Measurements from ENCODE around the gene SUPT3H.

Gene SUPT3H

DNA sequence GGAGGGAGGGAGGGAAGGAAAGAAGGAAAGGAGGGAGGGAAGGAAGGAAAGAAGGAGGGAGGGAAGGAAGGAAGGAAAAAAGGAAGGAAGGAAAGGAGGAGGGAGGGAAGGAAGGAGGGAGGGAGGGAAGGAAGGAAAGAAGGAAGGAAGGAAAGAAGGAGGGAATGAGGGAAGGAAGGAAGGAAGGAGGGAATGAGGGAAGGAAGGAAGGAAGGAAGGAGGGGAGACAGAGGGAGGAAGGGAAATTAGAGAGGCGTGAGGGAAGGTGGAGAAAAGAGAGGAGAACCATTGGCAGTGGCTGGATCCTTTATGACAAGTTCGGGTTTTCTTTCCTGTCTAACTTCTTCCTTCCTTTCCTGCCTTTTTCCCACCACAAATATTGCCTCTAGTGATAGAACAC, 22.3 kb upstream of the SUPT3H start:
- DNase-seq: no peak
- in situ Hi-C loops (cut with MboI; ENCODE audit: low pct_unique_long_range_greater_than_20kb, low sequenced_read_pairs): loop anchor here (25.0 kb wide), 1 partner anchor 738 kb away; no protein-coding TSS in a partner anchor

DNA sequence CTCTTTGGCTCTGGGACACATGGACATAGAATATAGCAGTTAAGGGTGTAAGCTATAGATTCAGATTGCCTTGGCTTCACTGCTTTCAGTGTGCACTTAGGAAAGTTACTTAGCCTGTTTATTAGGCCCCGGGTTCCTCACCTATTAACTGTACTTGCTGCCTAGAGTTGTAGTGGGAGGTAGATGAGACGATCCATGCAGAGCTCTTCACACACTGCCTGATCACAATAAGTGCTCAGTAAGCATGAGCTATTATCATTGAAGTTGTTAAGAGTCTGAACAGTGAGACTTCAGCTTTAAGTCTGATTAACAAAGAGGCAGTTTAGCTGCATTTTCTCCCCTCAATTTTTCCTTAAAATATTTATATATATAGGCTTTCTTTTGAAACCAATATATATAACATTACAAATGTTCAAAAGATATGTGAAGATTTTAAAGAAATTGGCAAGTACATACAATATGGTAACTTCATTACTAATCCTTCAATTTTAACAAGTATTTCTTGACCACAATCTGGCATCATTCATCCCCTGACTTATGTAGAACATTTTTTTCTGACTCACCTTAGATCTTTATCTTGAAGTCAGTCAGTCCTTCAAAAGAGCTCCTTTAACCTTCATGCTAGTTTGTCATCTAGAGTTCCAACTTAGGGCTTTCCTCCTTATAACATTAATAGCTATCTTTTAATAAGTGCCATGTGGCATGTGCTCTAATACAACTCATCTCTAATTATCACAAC, 20.5 kb upstream of the SUPT3H start:
- in situ Hi-C loops (cut with MboI; ENCODE audit: low pct_unique_long_range_greater_than_20kb, low sequenced_read_pairs): no loop called here
- DNase-seq: no peak

DNA sequence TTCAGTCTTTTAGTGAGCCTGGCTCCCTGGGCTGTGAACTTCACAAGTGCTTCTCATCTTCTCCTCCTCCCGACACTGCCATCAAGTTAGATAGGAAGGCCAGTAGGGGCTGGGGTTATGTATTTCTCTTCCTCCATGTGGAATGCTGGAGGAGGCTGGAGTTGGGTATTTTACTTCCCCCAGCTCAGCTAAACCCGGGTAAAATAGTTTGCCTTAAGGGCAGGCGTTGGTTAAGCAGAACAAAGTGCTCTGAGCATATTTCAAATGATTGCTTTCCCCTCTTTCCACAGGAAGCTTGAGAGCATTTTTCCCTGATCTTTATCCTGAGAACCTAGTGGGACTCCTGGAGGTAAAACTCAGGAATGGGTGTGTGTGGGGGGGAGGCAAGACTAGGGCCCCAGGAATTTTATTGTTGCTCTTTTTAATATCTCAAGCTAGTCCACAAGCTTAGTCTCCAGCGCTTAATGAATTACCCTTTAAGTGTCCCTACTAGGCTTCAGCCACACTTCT, 16.9 kb upstream of the SUPT3H start:
- in situ Hi-C loops (cut with MboI; ENCODE audit: low pct_unique_long_range_greater_than_20kb, low sequenced_read_pairs): no loop called here
- no peak for DNase-seq

DNA sequence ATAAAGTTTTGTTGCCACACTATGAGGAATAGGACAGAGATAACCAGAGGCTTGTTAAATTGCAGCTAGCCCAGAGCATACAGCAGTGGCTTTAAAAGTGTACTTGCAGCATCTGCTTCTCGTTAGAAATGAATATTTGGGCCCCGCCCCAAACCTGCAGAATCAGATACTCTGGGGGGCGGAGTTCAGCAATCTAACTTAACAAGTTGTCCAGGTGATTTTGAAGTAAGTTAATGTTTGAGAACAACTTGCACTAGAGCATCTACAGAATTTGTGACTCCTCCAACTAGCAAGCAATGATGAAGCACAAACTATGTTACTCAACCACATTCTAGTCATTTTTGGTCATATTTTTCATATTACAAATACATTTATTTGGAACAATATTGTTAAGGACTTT, 10.6 kb upstream of the SUPT3H start:
- DNase-seq: no peak
- in situ Hi-C loops (cut with MboI; ENCODE audit: low pct_unique_long_range_greater_than_20kb, low sequenced_read_pairs): no loop called here

DNA sequence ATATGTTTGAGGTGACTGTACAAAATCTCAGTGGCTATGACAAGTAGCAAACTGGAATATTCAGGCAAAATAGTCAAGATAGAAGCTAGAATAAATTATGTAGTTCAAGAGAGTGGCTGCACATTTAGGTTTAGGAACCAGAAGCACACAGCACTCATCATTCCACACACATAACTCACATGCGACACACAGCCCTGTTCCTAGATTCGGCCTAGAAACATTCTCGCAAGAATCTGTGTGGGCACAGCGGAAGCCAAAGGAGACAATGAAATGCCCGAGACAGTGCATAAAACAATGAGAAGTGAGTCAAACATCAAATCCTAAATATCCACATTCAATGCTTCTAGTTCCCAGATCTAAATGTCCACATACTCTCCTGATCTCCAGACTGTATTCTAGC, 9.5 kb upstream of the SUPT3H start:
- DNase-seq: no peak
- in situ Hi-C loops (cut with MboI; ENCODE audit: low pct_unique_long_range_greater_than_20kb, low sequenced_read_pairs): no loop called here

DNA sequence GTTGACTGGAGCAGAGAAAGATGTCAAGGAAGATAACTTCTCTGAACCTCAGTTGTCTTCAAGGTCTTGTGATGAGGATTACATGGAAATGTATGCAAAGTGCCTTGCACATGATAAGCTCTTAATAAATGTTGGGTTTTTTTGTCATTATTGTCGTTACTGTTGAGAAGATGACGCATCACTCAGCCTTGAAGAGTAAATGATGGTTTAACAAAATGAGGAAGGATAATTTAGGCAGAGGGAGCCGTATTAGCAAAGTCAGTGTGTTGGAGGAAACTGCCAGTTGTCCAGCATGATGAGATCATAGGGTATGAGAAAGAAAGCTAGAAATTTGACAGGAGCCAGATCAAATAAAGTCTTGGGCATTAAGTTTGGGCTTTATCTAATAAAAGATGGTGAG, 8.8 kb upstream of the SUPT3H start:
- in situ Hi-C loops (cut with MboI; ENCODE audit: low pct_unique_long_range_greater_than_20kb, low sequenced_read_pairs): no loop called here
- no peak for DNase-seq

DNA sequence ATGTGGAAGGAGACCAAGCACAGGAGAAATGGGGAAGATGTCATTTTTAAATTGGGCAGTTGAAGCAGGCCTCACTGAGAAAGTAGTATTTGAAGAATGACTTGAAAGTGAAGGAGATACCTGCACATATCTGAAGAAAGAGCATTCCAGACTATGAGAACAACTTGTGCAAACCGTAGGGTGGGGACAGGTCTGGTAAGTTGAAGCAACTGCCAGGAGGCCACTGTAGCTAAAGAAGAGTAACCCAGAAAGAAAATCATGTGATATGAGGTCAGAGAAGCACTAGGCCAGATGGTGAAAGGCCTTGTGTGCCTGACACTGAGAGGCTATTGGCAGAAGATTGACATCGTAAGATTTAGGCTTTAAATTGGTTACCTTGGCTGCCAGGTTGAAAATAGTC, 4.7 kb upstream of the SUPT3H start:
- in situ Hi-C loops (cut with MboI; ENCODE audit: low pct_unique_long_range_greater_than_20kb, low sequenced_read_pairs): no loop called here
- no peak for DNase-seq

DNA sequence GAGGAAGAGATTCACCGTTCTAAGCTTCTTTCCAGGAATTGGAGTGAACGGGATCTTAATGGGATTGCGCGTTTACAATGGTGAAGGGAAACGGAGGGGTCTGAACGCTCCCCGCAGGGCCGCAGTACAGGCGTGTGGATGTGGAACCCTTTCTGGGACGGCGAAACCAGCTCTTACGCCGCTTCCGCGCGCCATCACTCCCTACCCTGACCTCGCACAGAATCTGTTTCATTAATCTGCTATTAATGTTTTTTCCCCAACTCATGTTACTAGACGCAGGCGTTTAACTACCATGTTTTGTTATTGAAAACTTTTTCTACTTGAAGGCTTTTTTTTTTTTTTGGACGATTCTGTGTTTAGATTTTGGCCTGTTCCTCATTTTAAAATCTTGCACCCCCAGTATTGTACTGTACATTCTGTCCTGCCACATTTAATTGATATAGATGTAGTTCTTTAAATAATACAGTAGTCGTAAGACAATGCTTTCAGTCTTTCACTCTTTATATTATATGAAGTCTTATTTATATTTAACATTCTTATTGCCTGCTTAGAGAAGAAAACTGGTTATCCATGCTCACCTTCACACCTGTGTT, 696 bp upstream of the SUPT3H start:
- DNase-seq: no peak
- in situ Hi-C loops (cut with MboI; ENCODE audit: low pct_unique_long_range_greater_than_20kb, low sequenced_read_pairs): no loop called here

DNA sequence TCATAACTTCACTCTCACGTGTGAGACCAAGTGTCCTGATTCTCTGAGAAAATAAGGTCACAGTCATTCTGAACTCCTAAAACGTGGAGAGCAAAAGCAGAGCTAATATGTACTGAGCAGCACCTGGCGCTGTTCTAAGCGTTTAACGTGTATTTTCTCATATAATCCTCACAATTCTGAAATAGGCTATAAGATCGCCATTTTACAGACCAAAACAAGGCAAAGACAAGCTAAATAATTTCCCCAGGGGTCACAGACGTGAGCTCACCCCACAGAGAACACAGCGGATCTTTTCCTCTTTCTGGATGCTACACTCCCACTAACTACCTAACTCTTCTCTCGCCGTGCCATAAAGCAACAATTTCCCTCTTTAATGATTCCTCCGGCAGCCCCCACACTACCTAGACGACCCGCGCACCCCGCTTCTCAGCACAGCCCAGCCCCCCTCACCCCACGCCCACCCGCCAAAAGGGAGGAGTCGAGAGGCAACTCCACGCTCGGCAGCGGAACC, 636 bp downstream of the SUPT3H start:
- no peak for DNase-seq
- in situ Hi-C loops (cut with MboI; ENCODE audit: low pct_unique_long_range_greater_than_20kb, low sequenced_read_pairs): no loop called here

DNA sequence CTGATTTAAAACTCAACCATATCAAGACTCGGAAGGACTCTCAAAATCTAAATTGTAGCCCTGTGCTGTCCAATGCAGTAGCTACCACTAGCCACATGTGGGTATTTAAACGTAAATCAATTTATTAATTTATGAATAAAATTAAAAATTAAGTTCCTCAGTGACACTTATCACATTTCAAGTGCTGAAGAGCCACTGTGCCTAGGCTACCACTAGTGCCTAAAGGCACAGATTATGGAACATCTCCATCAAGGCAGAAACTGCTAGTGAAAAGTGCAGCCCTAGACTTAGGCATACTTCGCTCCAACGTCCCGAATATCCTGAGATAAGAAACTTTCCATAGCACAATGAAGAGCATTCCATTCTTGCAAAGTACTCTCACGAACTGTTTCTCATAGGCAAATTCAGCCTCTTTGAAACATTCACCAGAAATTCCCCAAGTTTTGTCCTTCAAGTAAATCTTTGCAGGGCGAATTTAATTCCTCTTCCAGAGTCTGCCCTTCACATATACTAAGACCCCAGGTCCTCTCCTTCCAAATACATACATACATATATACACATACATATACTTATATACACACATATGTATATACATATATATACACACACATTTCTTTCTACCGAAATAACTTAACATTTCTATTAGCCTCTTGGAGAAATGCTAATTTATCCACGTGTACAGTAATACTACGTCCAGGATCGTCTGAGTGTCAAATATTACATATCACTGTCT, 1.3 kb downstream of the SUPT3H start:
- in situ Hi-C loops (cut with MboI; ENCODE audit: low pct_unique_long_range_greater_than_20kb, low sequenced_read_pairs): no loop called here
- DNase-seq: no peak

DNA sequence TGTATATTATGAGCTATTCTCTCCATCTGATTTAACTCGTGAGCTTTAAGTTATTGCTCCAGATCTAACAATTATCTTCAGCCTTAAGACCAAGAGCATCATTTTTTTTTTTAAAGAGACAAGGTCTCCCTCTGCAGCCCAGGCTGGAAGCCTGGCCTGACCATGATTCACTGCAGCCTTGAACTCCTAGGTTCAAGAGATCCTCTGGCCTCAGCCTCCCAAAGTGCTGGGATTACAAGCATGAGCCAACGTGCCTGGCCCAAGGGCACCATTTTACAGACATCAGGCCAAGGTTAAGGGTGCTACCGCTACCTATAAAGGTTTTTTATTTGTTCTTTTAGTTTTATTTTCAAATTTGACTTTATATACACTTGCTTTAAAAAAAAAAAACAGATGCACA, 2.3 kb downstream of the SUPT3H start:
- in situ Hi-C loops (cut with MboI; ENCODE audit: low pct_unique_long_range_greater_than_20kb, low sequenced_read_pairs): no loop called here
- no peak for DNase-seq

DNA sequence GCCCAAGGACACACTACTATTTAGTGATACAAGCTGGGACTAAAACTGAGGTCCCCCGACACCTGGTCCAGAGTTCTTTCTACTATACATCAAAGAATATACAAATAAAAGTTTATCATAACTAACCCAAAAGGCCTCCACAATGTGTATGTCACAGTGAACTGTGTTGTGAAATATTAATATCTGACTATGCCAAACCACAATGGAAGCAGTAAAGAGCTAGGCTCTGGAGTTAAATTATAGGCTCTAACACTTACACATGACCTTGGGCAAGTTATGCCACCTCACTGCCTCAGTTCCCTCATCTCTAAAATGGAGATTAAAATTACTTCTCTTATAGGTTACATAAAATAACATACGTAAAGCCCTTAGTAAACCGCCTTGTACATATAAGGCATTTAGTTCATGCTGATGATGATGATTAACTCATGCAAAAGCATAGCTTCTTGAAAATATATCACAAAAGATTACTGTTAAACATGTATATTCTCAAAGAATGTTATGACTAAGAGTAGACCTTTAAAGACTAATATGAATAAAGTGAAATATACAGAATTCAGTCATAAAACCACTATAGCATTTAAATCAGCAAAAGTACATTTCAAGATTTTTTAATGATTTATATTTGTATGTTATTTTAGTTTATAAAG, 5.7 kb downstream of the SUPT3H start:
- no peak for DNase-seq
- in situ Hi-C loops (cut with MboI; ENCODE audit: low pct_unique_long_range_greater_than_20kb, low sequenced_read_pairs): no loop called here

DNA sequence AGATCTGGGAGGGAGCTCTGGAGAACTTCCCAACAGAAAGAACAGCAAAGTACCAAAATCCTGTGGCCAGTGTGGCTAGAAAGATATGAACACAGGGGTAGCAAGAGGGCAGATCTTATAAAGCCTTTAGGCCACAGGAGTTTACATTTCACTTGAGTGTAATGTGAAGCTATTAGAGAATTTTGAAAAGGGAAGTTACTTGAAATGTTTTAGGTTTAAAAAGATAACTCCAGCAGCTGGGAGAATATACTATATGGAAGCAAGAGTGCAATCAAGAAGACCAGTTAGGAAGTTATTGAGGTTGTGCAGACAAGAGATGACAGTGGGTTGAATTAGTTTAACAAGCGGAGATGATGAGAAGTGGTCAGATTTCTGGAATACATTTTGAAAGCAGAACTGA, 7.9 kb downstream of the SUPT3H start:
- DNase-seq: peak; percentile 34
- in situ Hi-C loops (cut with MboI; ENCODE audit: low pct_unique_long_range_greater_than_20kb, low sequenced_read_pairs): no loop called here

DNA sequence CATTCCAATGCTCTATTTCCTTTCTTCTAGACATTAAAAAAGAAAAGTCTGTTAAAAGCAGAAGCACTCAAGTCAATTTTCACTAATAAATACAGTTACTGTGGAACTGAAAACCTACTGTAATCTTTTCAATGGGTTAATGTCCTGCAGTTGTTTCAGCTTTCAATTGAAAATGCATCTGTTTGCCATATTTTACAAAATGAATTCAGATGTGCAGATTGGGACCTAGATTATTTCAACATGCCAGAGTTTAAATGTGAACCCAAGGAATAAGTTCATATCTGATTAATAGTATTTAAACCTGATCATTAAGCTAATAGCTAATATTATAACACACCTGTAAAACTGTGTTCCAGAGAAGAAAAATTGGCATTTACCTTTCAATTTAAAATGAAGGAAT, 9.7 kb downstream of the SUPT3H start:
- in situ Hi-C loops (cut with MboI; ENCODE audit: low pct_unique_long_range_greater_than_20kb, low sequenced_read_pairs): no loop called here
- DNase-seq: no peak

DNA sequence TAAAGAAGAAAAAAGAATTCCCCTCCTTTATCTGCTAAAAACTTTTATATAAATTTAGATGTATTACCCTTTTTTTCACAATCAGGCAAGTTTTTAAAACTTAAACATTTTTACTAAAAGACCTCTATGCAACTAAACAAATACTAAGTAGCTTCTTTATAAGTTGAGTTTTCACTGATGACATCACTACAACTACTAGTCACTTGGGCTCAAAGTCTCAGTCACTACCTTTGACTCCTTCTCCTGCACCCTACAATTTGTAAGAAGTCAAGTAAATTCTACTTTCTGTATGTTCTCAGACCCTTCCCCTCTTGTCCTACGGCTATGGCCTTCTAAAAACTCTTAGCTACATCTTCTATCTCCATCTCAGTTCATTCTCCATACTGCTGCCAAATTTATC, 11.2 kb downstream of the SUPT3H start:
- in situ Hi-C loops (cut with MboI; ENCODE audit: low pct_unique_long_range_greater_than_20kb, low sequenced_read_pairs): no loop called here
- no peak for DNase-seq

DNA sequence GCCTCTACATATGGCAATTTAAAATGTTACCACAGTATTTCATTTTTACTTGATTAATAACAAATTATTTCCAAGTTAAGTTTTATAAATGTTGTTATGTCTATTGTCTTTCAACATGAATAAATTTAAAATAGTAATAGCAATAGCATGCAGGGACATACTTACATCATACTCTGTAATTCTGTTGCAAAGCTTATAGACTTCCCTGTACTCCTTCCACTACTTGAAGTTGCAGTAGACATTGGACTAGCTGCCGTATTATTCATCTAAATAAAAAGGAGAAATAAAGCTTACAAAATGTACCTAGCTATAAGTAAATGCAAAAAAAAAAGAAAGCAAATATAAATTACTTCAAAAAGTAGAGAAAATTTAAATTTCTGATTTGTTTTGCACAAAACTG, 12.7 kb downstream of the SUPT3H start:
- in situ Hi-C loops (cut with MboI; ENCODE audit: low pct_unique_long_range_greater_than_20kb, low sequenced_read_pairs): no loop called here
- DNase-seq: no peak

DNA sequence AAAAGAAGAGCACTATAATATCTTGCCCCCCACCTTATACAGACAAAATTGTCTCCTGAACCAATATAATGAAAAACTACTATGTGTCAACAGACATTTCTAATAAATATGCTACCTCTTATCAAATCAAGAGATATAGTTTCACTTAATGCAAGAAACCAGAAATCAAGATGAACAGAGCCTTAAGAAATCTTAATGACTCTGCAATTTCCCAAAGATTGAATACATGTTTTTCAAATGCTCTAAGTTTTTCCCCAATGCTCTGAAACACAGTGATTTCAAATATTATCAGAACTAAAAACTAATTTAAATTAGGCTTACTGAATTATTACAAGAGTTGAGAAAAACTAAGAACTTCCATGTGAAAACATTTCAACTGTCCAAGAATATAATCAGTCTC, 13.3 kb downstream of the SUPT3H start:
- no peak for DNase-seq
- in situ Hi-C loops (cut with MboI; ENCODE audit: low pct_unique_long_range_greater_than_20kb, low sequenced_read_pairs): no loop called here

DNA sequence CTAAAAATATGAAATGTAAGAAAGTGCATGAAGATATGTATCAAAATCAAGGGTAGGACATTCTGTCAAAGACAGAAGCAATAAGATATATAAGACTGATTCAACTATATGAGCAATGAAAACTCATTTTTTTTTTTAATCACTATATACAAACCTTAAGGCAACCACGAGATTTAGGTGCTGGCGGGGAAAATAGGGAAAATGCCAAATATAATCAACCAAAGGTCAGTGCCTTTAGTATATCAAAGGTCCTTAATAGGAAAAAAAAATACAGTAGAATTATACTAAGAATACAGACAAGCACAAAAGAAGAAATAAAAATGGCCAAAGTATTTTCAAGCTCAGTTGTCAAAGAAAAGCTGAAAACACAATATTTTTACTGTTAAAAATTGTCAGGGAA, 24.1 kb downstream of the SUPT3H start:
- DNase-seq: no peak
- in situ Hi-C loops (cut with MboI; ENCODE audit: low pct_unique_long_range_greater_than_20kb, low sequenced_read_pairs): no loop called here

DNA sequence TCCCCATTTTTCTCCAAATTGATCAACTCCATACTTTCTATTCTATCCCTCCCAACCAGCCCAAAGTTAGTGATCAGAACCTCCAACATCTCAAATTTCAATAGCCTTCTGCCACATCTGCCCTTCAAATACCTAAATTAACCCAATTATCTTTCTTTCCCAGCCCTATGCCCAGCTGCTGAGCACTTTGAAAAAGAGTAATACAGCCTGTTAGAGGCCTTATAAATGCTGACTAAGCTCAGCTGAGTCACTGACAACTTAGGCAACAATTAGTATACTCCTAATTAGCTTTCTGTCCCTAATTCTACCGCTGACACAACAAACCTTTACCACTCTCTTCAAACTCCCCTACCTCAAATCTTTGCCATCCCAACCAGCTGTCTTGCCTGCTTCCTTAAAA, 26.1 kb downstream of the SUPT3H start:
- DNase-seq: no peak
- in situ Hi-C loops (cut with MboI; ENCODE audit: low pct_unique_long_range_greater_than_20kb, low sequenced_read_pairs): no loop called here

DNA sequence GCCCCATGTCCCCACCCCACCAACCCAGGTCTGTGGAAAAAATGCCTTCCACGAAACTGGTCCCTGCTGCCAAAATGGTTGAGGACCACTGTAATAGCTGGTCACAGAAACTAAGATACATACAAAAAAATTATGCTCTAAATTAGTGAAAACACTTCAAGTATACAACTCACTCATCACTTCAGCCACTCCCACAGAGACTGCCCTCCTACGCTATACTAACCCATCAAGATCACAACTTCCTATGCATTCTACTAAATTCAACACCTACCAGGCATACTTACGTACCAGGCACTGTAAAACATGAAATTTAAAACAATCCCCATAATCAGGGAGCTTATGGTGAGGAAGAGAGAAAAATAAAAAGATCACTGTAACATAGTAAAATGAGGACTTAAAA, 26.7 kb downstream of the SUPT3H start:
- no peak for DNase-seq
- in situ Hi-C loops (cut with MboI; ENCODE audit: low pct_unique_long_range_greater_than_20kb, low sequenced_read_pairs): no loop called here
